Measurements from ENCODE around the gene LGALSL.

LGALSL gene

GRCh38 chr2:64456293-64456692, 2.3 kb downstream of the LGALSL start:
- no peak for TF ChIP-seq CTCF (IDR thresholded peaks at IDR 0.05; ENCODE audit: insufficient read depth, missing control alignments)
- DNase-seq (ENCODE audit: insufficient read length, low spot score) (no peak), FAIRE-seq (no peak)

- no peak for TF ChIP-seq CTCF (IDR thresholded peaks at IDR 0.05; ENCODE audit: insufficient read depth, missing control alignments)
- FAIRE-seq (no peak), DNase-seq (ENCODE audit: insufficient read length, low spot score) (no peak)
Measured at GRCh38 chr2:64457524-64457923, 3.6 kb downstream of the LGALSL start.

GRCh38 chr2:64459575-64459974, 5.6 kb downstream of the LGALSL start:
- TF ChIP-seq CTCF (IDR thresholded peaks at IDR 0.05; ENCODE audit: insufficient read depth, missing control alignments) = no peak
- DNase-seq (ENCODE audit: insufficient read length, low spot score) (no peak), FAIRE-seq (no peak)

- no peak for DNase-seq (ENCODE audit: insufficient read length, low spot score)
- TF ChIP-seq CTCF (IDR thresholded peaks at IDR 0.05; ENCODE audit: insufficient read depth, missing control alignments) = no peak
- peak; percentile 46 for FAIRE-seq
Measured at GRCh38 chr2:64460330-64460729, 6.4 kb downstream of the LGALSL start.

GRCh38 chr2:64461271-64462058, 7.5 kb downstream of the LGALSL start:
- FAIRE-seq = no peak
- DNase-seq (ENCODE audit: insufficient read length, low spot score) = no peak
- TF ChIP-seq CTCF (IDR thresholded peaks at IDR 0.05; ENCODE audit: insufficient read depth, missing control alignments) = no peak

GRCh38 chr2:64462171-64462570, 8.2 kb downstream of the LGALSL start:
- FAIRE-seq (no peak), DNase-seq (ENCODE audit: insufficient read length, low spot score) (no peak)
- TF ChIP-seq CTCF (IDR thresholded peaks at IDR 0.05; ENCODE audit: insufficient read depth, missing control alignments) = no peak

GRCh38 chr2:64462940-64463700, 9.2 kb downstream of the LGALSL start:
- no peak for TF ChIP-seq CTCF (IDR thresholded peaks at IDR 0.05; ENCODE audit: insufficient read depth, missing control alignments)

More at GRCh38 chr2:64462940-64463700, 9.2 kb downstream of the LGALSL start:
- FAIRE-seq = no peak
- DNase-seq (ENCODE audit: insufficient read length, low spot score) = no peak
